RWPE1 (cell line): Measurements from ENCODE around the gene GNLY.
A peak's percentile ranks its signal among the peaks of the same experiment; 100 is the strongest.

ENCODE experiments used
- CTCF ChIA-PET: fragments of 350-600 bp; sonication (Branson Sonifier 250); formaldehyde crosslinking; extraction: SDS; loops from one replicate; lab custom pipeline; 2021; lab: Yijun Ruan, JAX
- POLR2A ChIA-PET: fragments of 400-600 bp; formaldehyde crosslinking; extraction: SDS; loops from one replicate; lab custom pipeline; 2020; ENCODE audit warnings: antibody characterized with exemption; ENCODE audit not compliant: low non-redundant PET; lab: Yijun Ruan, JAX
- DNase-seq: peaks from one replicate; pipeline ENCODE4 v3.0.0; 2012; ENCODE audit warnings: low spot score
- H3K27ac ChIP-seq: fragments of 450-650 bp; 2 replicates; pipeline ENCODE4 v1.5.1; 2017
- CTCF ChIP-seq: fragments of 450-650 bp; conservative IDR thresholded peaks from 2 replicates; pipeline ENCODE4 v1.5.1; 2017; ENCODE audit warnings: low read depth, mild to moderate bottlenecking

GNLY gene

GRCh38 chr2:85741833-85742455 is 47.8 kb downstream of the GNLY start:
- ChIA-PET CTCF (interaction anchor here (0.6 to 4.8 kb wide), 7 partner anchors 8 to 172 kb away, joined by 3 to 33 read pairs (median 4); no protein-coding TSS in a partner anchor), POLR2A (interaction anchor here (1.0 kb wide), 1 partner anchor 30 kb away, joined by 3 read pairs; no protein-coding TSS in a partner anchor)
- peak overlapping the region; percentile 96 for H3K27ac ChIP-seq
- no peak for TF ChIP-seq CTCF
- DNase-seq: peak; percentile 62

GRCh38 chr2:85743304-85743978 is 49.3 kb downstream of the GNLY start:
- H3K27ac ChIP-seq: peak overlapping the region; percentile 96
- ChIA-PET POLR2A (no interaction called here), CTCF (interaction anchor here (0.6 to 4.8 kb wide), 3 partner anchors 12 to 71 kb away, joined by 3 to 33 read pairs (median 4); no protein-coding TSS in a partner anchor)

GRCh38 chr2:85744055-85744454 is 49.9 kb downstream of the GNLY start:
- POLR2A ChIA-PET: interaction anchor here (0.6 kb wide), 1 partner anchor 50 kb away, joined by 3 read pairs; no protein-coding TSS in a partner anchor
- no peak for TF ChIP-seq CTCF
- DNase-seq: no peak
- H3K27ac ChIP-seq: no peak overlapping the region
- CTCF ChIA-PET: interaction anchor here (0.6 kb wide), 1 partner anchor 12 kb away, joined by 3 read pairs; no protein-coding TSS in a partner anchor

More at GRCh38 chr2:85743304-85743978, 49.3 kb downstream of the GNLY start:
- DNase-seq: no peak
- TF ChIP-seq CTCF: no peak

GRCh38 chr2:85744741-85745601 is 50.8 kb downstream of the GNLY start:
- DNase-seq: no peak
- ChIA-PET CTCF (interaction anchor here (0.5 to 0.9 kb wide), 2 partner anchors 60 to 69 kb away, joined by 4 to 7 read pairs; no protein-coding TSS in a partner anchor), POLR2A (interaction anchor here (0.6 kb wide), 2 partner anchors 51 to 128 kb away, joined by 3 to 4 read pairs; no protein-coding TSS in a partner anchor)
- no peak overlapping the region for H3K27ac ChIP-seq
- no peak for TF ChIP-seq CTCF

- no peak for TF ChIP-seq CTCF
- H3K27ac ChIP-seq: no peak overlapping the region
- ChIA-PET POLR2A (no interaction called here), CTCF (interaction anchor here (0.9 kb wide), 1 partner anchor 68 kb away, joined by 7 read pairs; no protein-coding TSS in a partner anchor)
- no peak for DNase-seq
Measured at GRCh38 chr2:85745619-85746018, 51.5 kb downstream of the GNLY start.
